GM21381 (cell line): ENCODE results near the gene GTF2IRD2.
"Not testable (repeated sequence)": the region's sequence is repeated elsewhere in the genome, so short reads cannot be mapped to it uniquely, and the experiment has no call there.

Source experiments
- ATAC-seq: cut with Tn5 transposase; IDR thresholded peaks from one replicate; pipeline ENCODE4 v1.9.1; 2021; ENCODE audit warnings: mild to moderate bottlenecking, moderate library complexity; ENCODE audit not compliant: unreplicated experiment

Gene GTF2IRD2

DNA sequence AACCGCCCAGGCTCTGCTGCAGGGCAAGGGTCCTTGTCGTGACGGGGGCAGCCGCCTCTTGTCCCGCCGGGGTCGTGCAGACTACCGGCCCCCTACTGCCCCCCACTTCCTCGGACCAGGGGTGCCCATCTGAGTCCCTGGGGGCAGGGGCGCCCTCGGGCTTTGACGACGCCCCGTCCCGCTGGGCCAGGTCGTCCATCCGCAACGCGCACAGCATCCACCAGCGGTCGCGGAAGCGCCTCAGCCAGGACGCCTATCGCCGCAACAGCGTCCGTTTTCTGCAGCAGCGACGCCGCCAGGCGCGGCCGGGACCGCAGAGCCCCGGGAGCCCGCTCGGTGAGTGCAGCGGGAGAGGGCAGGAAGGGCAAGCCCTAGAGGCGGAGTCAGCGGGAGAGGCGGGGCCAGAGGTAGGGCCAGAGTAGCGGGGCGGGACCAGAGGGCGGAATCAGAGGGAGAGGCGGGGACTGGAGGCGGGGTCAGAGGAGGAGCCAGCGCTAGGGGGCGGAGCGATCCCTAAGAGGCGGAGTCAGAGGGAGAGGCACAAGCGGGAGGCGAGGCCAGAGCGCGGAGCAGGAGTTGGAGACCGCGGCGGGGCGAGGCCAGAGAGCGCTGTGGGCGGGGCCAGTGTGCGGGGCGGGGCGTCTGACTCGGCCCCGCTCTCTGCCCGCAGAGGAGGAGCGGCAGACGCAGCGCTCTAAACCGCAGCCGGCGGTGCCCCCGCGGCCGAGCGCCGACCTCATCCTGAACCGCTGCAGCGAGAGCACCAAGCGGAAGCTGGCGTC is 62.8 kb downstream of the GTF2IRD2 start:
- peak; percentile 80 for ATAC-seq

DNA sequence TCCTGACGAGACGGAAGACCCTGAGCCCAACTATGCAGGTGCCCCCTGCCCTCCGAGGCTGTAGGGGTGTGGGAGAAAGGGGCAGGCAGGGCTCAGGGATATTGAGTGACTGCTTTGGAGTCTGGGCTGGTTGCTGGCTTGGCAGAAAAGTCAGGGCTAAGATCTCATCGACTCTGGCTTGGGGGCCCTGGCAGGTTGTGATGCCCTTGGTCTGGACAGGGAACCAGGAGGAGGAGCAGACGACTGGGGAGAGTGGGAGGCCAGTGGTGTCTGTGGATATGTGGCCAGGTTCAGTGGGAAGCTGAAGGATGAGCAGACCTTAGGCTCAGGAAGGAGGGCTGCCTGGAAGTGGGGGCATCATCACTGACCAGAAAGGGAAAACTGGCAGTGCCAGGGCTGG is 67.8 kb downstream of the GTF2IRD2 start:
- ATAC-seq: not testable (repeated sequence)

DNA sequence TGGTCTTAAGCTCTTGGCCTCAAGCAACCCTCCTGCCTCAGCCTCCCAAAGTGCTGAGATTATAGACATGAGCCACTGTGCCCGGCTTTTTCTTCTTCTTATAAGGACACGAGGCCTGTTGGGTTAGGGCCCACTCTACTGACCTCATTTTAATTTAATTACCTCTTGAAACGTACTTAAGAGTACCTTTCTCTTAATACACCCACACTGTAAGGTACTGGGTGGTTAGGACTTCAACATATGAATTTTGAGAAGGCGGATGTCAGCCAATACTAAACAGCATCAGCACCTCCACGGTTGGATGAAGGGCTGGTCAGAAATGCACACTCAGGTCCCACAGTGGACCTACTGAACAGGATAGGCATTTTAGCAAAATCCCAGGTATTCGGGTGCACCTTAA is 69.7 kb downstream of the GTF2IRD2 start:
- ATAC-seq: not testable (repeated sequence)

DNA sequence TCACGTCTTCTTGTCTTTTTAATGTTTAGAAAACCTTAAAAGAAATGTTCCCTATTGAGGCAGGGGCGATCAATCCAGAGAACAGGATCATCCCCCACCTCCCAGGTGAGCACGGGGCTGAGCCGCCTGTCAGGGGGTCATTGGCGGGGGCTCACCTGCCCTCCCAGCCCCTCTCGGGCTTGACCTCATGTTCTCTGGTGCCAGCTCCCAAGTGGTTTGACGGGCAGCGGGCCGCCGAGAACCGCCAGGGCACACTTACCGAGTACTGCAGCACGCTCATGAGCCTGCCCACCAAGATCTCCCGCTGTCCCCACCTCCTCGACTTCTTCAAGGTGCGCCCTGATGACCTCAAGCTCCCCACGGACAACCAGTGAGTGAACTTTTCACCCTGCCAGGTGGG is 72.4 kb downstream of the GTF2IRD2 start:
- ATAC-seq: not testable (repeated sequence)

- ATAC-seq: not testable (repeated sequence)
Measured at GRCh38 chr7:74775111-74775510, 76.3 kb downstream of the GTF2IRD2 start.

GRCh38 chr7:74773760-74774750 is 77.3 kb downstream of the GTF2IRD2 start, which contains the start of gene NCF1:
Gene NCF1 (plus strand): TSS chr7:74774011. CDS start chr7:74774032, 21 bp downstream.
- peak; percentile 80 for ATAC-seq

DNA sequence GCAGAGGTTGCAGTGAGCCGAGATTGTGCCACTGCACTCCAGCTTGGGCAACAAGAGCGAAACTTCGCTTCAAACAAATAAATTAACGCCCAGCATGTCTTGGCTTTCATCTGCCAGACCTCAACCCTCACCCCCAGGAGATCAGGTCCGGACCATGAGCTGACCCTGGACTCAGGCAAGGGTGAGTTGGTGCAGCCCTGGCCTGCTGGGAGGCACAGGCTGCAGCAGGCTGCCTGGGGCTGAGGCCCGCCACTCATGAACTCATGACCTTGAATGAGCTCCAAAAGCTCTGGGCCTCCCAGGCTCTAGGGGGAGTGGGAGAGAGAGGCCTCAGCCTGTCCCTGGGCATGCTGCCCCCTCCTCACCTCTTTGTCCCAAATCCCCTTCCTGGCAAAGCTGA is 79.3 kb downstream of the GTF2IRD2 start:
- not testable (repeated sequence) for ATAC-seq

DNA sequence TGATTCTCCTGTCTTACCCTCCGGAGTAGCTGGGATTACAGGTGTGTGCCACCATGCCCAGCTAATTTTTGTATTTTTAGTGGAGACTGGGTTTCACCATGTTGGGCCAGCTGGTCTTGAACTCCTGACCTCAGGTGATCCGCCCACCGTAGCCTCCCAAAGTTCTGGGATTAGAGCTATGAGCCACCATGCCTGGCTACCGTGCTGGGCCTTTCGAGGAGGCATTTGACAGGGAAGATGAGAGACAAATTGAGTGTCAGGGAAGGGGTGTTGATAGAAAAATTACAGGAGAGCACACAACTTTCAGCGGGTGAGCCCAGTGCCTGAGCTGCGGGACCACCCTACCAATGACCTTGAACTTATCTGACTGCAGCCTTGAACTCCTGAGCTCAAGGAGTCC is 81.3 kb downstream of the GTF2IRD2 start:
- ATAC-seq: not testable (repeated sequence)

GRCh38 chr7:74766991-74767390 is 84.4 kb downstream of the GTF2IRD2 start:
- not testable (repeated sequence) for ATAC-seq

- ATAC-seq: not testable (repeated sequence)
Measured at GRCh38 chr7:74766509-74766908, 84.9 kb downstream of the GTF2IRD2 start.

DNA sequence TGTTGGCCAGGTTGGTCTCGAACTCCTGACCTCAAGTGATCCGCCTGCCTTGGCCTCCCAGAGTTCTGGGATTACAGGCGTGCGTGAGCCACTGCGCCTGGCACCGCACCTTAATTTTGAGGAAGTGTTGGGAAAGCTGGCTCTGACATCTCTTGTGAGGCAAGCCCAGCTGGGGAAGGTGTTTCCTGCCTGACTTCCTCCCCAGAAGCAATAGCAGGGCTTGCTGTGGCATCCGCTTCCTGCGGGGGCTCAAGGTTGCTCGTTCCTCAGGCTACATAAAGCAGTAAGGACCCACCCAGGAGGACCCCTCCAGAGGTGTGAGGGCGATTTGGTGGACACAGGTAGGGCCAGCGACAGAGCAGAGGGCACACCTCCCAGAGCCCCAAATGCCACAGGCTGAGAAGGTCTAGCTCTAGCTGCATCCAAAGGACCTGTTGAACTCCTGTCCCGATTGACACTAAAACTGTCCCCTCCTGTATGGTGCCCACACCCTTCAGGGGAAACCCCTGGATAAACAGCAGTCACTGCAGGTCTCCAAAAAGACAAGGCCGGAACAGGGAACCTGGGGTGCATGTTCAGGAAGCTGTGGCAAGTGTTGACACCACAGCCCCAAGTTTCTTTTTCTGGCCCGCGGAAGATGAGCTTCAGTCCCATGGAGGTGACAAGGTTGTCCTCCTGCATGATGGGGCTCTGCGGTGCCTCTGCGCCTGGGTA is 86.0 kb downstream of the GTF2IRD2 start:
- peak; percentile 24 for ATAC-seq

DNA sequence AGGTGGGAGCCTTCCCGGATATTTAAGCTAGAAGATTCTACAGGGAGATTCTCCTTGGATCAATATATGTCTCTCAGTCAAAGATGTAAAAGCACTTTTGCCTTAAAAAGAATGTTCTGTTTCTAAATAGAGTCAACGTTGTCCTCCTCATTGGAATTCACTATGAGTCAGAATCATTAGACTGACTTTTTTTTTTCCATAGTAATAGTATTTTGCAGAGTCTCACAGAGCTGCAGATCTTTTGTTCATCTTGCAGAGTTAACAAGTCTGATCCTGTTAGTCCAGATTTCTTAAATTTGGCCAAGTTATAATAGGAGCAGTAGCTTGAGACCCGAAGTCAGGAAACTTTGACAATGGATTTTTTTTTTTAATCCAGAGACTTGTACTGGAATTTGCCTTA is 92.4 kb downstream of the GTF2IRD2 start:
- not testable (repeated sequence) for ATAC-seq

DNA sequence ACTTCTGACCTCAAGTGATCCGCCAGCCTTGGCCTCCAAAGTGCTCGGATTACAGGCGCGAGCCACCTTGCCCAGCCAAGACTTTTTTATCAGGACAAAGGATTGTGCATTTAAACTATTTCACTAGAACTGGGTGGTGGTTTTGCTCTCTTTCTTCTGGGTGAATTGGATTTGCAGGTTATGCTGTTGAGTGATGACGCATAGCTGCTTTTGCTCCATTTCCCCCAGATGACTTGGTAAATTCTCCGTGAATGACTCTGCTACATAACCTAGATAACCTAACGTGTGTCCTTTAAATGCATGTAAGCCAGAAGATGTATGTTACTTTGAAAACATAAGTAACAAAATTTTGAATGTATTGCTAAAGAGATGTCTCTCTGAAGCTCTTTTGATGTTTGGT is 93.1 kb downstream of the GTF2IRD2 start:
- not testable (repeated sequence) for ATAC-seq

- ATAC-seq: not testable (repeated sequence)
Measured at GRCh38 chr7:74756673-74757072, 94.7 kb downstream of the GTF2IRD2 start.

GRCh38 chr7:74753921-74754482 is 97.4 kb downstream of the GTF2IRD2 start:
- ATAC-seq: not testable (repeated sequence)
